Adrenal gland (tissue), 5 donors: ENCODE measurements around the gene CD151.

Experiments
- POLR2A ChIP-seq, 2 donors: fragments of 450-650 bp; IDR thresholded peaks; one replicate each; pipeline ENCODE4 v1.6.1; 2017; ENCODE audit warnings: antibody characterized with exemption in 2 of 2, mild to moderate bottlenecking in 2 of 2, moderate library complexity in 1 of 2
- TF ChIP-seq, protein P1 (sequence below), 6 experiments: fragments of 450-650 bp in 4 of 6; fragments of 200-600 bp in 2 of 6; sonication (generic) in 1 of 6; IDR thresholded peaks; 1 replicate in 5 of 6; 2 replicates in 1 of 6; pipeline versions ENCODE4 v1.5.1 to v1.8.0; 2016 to 2021; ENCODE audit warnings: antibody characterized with exemption in 6 of 6, mild to moderate bottlenecking in 2 of 6, moderate library complexity in 1 of 6
- donor health status: DM: no; HTN: no; CAD: no.

GRCh38 chr11:811446-812245 lies 21.1 kb upstream of the CD151 start:
- TF ChIP-seq, protein P1, sequence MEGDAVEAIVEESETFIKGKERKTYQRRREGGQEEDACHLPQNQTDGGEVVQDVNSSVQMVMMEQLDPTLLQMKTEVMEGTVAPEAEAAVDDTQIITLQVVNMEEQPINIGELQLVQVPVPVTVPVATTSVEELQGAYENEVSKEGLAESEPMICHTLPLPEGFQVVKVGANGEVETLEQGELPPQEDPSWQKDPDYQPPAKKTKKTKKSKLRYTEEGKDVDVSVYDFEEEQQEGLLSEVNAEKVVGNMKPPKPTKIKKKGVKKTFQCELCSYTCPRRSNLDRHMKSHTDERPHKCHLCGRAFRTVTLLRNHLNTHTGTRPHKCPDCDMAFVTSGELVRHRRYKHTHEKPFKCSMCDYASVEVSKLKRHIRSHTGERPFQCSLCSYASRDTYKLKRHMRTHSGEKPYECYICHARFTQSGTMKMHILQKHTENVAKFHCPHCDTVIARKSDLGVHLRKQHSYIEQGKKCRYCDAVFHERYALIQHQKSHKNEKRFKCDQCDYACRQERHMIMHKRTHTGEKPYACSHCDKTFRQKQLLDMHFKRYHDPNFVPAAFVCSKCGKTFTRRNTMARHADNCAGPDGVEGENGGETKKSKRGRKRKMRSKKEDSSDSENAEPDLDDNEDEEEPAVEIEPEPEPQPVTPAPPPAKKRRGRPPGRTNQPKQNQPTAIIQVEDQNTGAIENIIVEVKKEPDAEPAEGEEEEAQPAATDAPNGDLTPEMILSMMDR (IDR thresholded peaks at IDR 0.05) = no peak
- TF ChIP-seq POLR2A (IDR thresholded peaks at IDR 0.05) = no peak
